HEK293T (cell line): ENCODE results near the gene TPSD1.

Source experiments
- CTCF ChIA-PET: fragments of 350-600 bp; formaldehyde crosslinking; extraction: SDS; loops from one replicate; lab custom pipeline; 2021; ENCODE audit warnings: antibody characterized with exemption, inconsistent platforms; lab: Yijun Ruan, JAX
- POLR2A ChIA-PET: fragments of 350-600 bp; formaldehyde crosslinking; extraction: SDS; loops from one replicate; lab custom pipeline; 2020; ENCODE audit warnings: antibody characterized with exemption, inconsistent platforms; lab: Yijun Ruan, JAX
- DNase-seq: peaks from one replicate; pipeline ENCODE4 v3.0.0; 2012; ENCODE audit warnings: mixed read lengths; ENCODE audit errors: extremely low spot score
- ARNT ChIP-seq: fragments of 450-650 bp; IDR thresholded peaks from 2 replicates; pipeline ENCODE4 v1.6.1; 2017; ENCODE audit warnings: mild to moderate bottlenecking
- BHLHE40 ChIP-seq: fragments of 450-650 bp; IDR thresholded peaks from 2 replicates; pipeline ENCODE4 v1.6.1; 2016; ENCODE audit warnings: mild to moderate bottlenecking, moderate library complexity, borderline replicate concordance
- CTBP1 ChIP-seq: fragments of 450-650 bp; IDR thresholded peaks from 2 replicates; pipeline ENCODE4 v1.6.1; 2016; ENCODE audit warnings: borderline replicate concordance
- ELF4 ChIP-seq: fragments of 450-650 bp; IDR thresholded peaks from 2 replicates; pipeline ENCODE4 v1.6.1; 2017; ENCODE audit warnings: antibody characterized with exemption
- FOXA1 ChIP-seq: fragments of 450-650 bp; IDR thresholded peaks from 2 replicates; pipeline ENCODE4 v1.6.1; 2016; ENCODE audit warnings: mild to moderate bottlenecking
- FOXK2 ChIP-seq: fragments of 450-650 bp; IDR thresholded peaks from 2 replicates; pipeline ENCODE4 v1.6.1; 2016; ENCODE audit warnings: mild to moderate bottlenecking
- FOXM1 ChIP-seq: fragments of 450-650 bp; IDR thresholded peaks from 2 replicates; pipeline ENCODE4 v1.6.1; 2017; ENCODE audit warnings: mild to moderate bottlenecking, borderline replicate concordance
- HDGF ChIP-seq: fragments of 450-650 bp; IDR thresholded peaks from 2 replicates; pipeline ENCODE4 v1.6.1; 2017; ENCODE audit warnings: antibody characterized with exemption, borderline replicate concordance
- L3MBTL2 ChIP-seq: fragments of 450-650 bp; conservative IDR thresholded peaks from 2 replicates; pipeline ENCODE4 v1.6.1; 2016; ENCODE audit warnings: mild to moderate bottlenecking
- LEF1 ChIP-seq: fragments of 450-650 bp; IDR thresholded peaks from 2 replicates; pipeline ENCODE4 v1.6.1; 2017; ENCODE audit warnings: mild to moderate bottlenecking, borderline replicate concordance
- NFRKB ChIP-seq: fragments of 450-650 bp; IDR thresholded peaks from 2 replicates; pipeline ENCODE4 v1.6.1; 2016; ENCODE audit warnings: mild to moderate bottlenecking, moderate library complexity
- PKNOX1 ChIP-seq: fragments of 450-650 bp; IDR thresholded peaks from 2 replicates; pipeline ENCODE4 v1.6.1; 2016
- SP1 ChIP-seq: fragments of 450-650 bp; IDR thresholded peaks from 2 replicates; pipeline ENCODE4 v1.6.1; 2017
- SUZ12 ChIP-seq: fragments of 450-650 bp; IDR thresholded peaks from 2 replicates; pipeline ENCODE4 v1.6.1; 2016; ENCODE audit warnings: mild to moderate bottlenecking
- TARDBP ChIP-seq: fragments of 450-650 bp; IDR thresholded peaks from 2 replicates; pipeline ENCODE4 v1.6.1; 2016
- ZNF384 ChIP-seq: fragments of 450-650 bp; IDR thresholded peaks from 2 replicates; pipeline ENCODE4 v1.6.1; 2016

TPSD1 gene

DNA sequence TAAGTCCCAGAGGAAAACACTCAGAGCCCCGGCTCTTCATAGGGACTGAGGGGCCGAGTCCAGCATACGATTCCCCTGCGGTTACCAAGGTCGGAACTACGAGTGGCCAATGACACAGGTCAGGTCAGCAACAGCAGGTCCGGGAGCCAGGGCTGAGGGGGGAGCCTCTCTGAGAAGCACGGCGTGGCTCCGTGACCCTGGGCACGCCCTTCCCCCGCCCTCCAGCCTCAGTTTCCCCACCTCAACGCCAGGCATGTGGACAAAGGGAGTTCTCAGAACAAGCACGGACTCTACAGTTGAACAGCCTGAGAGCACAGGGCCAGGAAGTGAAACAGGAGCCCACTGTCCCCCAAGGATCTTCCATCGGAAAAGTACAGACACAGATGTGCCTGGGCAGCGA is 25.6 kb downstream of the TPSD1 start:
- CTCF ChIA-PET: no interaction called here
- DNase-seq: no peak
- no peak for TF ChIP-seq BHLHE40
- TF ChIP-seq CTBP1: no peak
- TF ChIP-seq ARNT: no peak
- TF ChIP-seq NFRKB: no peak
- TF ChIP-seq SP1: no peak
- TF ChIP-seq FOXK2: no peak
- no peak for TF ChIP-seq L3MBTL2
- no peak for TF ChIP-seq FOXM1
- no peak for TF ChIP-seq FOXA1
- no peak for TF ChIP-seq ELF4
- no peak for TF ChIP-seq SUZ12
- no peak for TF ChIP-seq LEF1
- no peak for TF ChIP-seq TARDBP
- POLR2A ChIA-PET: no interaction called here

GRCh38 chr16:1282324-1282973 is 26.6 kb downstream of the TPSD1 start:
- ChIA-PET CTCF (no interaction called here), POLR2A (no interaction called here)
- TF ChIP-seq PKNOX1 (no peak), ARNT (no peak), FOXM1 (no peak), CTBP1 (no peak), FOXK2 (no peak), ELF4 (no peak), LEF1 (no peak)
- no peak for DNase-seq

- ChIA-PET CTCF (no interaction called here), POLR2A (no interaction called here)
- no peak for TF ChIP-seq FOXK2
- no peak for TF ChIP-seq SP1
- DNase-seq: no peak
These were observed 27.4 kb downstream of the TPSD1 start for GRCh38 chr16:1283296-1283695.

DNA sequence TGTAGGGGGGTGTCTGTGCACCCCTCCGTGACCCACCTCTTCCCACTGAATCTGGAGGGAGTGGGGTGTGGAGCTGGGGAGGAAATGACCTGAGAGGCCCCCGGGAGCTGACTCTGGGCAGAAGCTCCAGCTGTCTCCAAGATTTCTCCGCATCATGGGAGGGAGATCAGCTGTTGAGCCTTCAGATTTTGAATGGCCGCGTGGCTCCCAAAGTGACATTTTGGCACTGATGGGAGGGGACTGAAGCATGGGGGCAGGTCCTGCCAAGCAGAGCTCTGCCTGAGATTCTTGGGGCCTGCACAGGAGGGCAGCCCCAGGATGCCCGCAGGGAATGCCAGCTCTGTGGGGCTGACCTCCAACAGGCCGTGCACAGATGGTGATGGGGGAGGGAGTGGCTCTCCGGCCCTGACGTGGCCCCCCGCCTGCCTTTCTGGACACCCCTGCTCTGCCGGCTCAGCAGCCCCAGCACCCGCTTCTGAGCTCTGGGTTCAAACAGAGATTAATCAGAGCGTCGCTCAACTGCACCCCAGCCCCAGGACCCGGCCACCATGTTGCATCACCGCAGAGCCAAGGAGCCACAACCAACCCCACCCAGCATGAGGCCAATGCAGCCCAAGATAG is 28.2 kb downstream of the TPSD1 start:
- TF ChIP-seq ARNT (no peak), LEF1 (no peak), PKNOX1 (no peak), FOXA1 (no peak), NFRKB (no peak), FOXM1 (no peak), BHLHE40 (no peak), FOXK2 (no peak), SP1 (no peak), HDGF (no peak), SUZ12 (no peak), CTBP1 (no peak), ELF4 (no peak), L3MBTL2 (no peak), ZNF384 (no peak), TARDBP (no peak)
- ChIA-PET POLR2A (no interaction called here), CTCF (interaction anchor here (0.5 kb wide), 1 partner anchor 134 kb away, joined by 3 read pairs; no protein-coding TSS in a partner anchor)
- no peak for DNase-seq

- CTCF ChIA-PET: no interaction called here
- TF ChIP-seq FOXM1 (no peak), NFRKB (no peak), ELF4 (no peak), SP1 (no peak), CTBP1 (no peak), FOXK2 (no peak), ZNF384 (no peak), BHLHE40 (no peak), LEF1 (no peak), ARNT (no peak), HDGF (no peak), L3MBTL2 (no peak), TARDBP (no peak), PKNOX1 (no peak), FOXA1 (no peak), SUZ12 (no peak)
- POLR2A ChIA-PET: no interaction called here
- DNase-seq: no peak
These were observed 30.0 kb downstream of the TPSD1 start for GRCh38 chr16:1285669-1286512.
